GM18870 (cell line): ENCODE measurements around the gene ZRANB1.

Experiments used
- ATAC-seq: cut with Tn5 transposase; IDR thresholded peaks from one replicate; pipeline ENCODE4 v1.9.1; 2021; ENCODE audit warnings: moderate library complexity; ENCODE audit not compliant: unreplicated experiment

The ZRANB1 gene

DNA sequence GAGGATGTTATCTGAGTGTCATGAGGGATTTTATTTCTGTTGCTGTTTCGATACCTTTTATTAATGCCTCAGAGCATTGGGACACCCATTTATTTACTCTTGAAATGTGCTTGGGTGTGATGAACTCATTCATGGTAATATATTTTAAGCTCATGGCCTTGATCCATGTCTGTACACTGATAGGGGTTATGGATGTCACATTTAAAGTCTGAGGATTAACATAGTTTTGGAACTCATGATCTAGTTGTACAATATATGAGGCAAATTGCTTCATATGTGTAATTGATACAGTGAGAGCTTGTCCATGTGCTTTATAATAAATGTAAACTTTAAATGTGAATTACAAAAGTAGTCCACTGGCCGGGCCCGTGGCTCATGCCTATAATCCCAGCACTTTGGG lies 23.0 kb upstream of the ZRANB1 start:
- ATAC-seq, result no peak

DNA sequence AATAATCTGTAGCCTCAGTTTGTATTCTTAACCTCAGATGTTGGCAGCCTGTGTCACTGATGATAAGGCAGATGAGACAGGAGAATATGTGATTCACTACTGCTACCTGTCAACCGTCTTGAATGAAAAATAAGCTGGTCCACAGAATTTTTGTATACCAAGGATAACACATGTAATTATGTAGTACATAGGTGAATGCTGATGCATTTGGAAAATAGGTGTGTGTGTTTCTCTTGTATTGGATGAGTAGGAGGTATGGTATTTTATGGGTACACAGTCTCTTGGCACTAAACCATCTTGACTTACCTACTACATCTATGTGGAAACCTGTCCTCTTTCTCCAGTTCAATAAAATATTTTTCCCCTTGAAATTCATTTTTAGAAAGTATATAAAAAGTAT lies 20.7 kb upstream of the ZRANB1 start:
- no peak for ATAC-seq

DNA sequence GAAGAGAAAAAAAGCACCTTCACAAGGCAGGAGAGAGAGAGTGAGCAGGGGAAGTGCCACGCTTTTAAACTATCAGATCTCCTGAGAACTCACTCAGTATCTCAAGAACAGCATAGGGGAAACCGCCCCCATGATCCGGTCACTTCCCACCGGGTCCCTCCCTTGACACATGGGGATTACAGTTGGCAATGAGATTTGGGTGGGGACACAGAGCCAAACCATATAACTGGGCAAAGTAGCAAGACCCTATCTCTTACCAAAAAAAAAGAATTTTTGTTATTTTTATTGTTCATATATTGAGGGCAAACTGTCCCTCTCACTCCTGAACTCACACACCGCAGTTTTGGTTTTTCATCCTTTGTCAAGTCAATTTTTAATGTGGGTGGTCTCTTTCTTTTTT lies 18.2 kb upstream of the ZRANB1 start:
- ATAC-seq, result no peak

DNA sequence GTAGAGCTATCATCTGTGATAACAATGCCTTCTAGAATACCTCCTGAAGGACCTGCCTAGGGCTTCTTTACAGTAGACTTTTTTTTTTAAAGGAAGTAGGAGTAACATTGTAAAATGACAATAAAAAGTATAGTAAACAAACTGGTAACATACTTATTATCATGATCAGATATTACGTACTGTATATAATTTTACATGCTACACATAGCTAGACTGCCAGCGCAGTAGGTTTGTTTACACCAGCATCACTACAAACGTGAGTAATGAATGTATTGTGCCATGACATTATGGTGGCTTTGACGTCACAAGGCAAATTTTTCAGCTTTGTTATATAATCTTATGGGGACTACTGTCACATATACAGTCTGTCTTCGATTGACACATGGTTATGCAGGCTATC lies 15.4 kb upstream of the ZRANB1 start:
- no peak for ATAC-seq

DNA sequence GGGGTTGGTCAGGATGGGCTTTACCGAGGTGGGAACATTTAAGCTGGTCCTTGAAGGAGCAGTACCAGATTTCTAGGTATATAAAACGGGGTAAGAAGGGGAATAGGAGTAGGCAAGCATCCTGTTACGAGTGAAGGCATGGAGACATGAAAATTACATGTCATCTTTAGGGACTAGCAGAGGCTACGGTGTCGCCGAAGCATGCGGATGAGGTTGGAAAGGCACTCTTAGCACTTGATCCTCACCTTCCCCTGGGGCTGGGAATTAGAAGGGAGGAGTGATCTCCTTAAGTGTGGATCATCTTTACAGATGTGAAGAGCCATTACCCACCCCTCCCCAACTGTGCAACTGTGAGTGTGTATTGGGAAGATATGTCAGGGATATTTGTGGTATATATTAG lies 13.8 kb upstream of the ZRANB1 start:
- no peak for ATAC-seq

DNA sequence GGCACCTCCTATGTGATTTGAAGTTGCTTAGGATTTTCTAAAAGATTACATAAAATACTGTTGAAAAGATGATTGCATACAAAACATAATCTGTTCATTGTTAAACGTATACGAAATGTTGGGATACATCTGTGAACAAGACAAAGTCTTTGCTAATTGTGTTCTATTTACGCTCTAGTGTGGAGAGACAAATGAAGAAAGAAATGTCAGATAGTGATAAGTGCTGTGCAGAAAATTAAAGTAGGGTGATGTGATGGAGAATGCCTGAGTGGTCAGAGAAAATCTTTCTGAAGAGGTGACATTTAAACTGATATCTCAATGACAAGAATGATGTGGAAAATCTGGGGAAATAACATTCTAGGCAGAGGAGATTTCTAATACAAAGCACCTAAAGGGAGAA lies 13.4 kb upstream of the ZRANB1 start:
- no peak for ATAC-seq

DNA sequence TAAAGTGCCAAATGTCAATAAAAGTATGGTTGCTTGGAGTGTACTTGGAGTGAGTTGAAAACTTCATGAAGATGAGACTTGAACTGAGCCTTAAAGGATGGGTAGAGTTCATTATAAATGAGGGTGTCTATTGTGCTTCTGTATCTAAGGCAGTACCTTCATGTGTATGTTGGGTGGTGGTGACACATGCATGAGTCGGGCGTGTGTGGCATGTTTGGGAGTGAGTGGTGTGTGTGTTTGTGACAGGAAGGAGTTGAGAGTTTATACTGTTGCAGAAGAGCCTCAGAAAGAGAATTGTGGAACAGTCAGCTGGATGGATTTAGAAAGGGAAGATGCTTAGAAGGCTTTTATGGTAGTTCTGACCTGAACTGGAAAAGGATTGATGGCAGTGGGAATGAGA lies 6.0 kb upstream of the ZRANB1 start:
- no peak for ATAC-seq

DNA sequence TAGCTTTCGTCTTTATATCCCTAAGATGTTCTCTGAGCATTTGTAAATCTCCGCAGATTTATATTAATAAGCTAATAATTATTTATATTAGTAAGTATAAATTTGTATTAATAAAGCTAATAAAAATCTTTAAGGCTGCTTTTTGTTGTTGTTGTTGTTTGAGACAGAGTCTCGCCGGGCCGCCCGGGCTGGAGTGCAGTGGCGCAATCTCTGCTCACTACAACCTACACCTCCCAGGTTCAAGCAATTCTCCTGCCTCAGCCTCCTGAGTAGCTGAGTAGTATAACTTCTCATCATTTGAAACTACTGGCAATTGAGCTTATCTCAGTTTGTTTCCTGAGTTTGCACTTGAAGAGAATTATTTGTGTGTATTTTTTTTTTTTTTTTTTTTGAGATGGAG lies 5.1 kb upstream of the ZRANB1 start:
- no peak for ATAC-seq

DNA sequence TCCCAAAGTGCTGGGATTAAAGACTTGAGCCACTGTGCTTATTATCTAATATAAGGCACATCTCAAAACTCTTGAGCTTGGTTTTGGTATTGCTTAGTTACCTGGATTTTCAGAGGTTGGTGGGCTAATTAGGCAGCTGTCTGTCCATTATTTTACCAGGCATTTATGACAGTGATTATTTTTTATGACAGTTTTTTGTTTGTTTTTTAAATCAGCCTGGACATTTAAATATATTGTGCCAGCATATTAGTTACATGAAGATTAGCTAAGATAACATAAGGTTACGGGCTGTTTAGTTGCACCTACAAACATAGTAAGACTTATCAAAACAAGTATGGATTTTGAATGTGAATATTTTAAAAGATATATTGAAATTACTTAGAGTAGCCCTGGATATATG lies 2.6 kb upstream of the ZRANB1 start:
- ATAC-seq, result no peak

DNA sequence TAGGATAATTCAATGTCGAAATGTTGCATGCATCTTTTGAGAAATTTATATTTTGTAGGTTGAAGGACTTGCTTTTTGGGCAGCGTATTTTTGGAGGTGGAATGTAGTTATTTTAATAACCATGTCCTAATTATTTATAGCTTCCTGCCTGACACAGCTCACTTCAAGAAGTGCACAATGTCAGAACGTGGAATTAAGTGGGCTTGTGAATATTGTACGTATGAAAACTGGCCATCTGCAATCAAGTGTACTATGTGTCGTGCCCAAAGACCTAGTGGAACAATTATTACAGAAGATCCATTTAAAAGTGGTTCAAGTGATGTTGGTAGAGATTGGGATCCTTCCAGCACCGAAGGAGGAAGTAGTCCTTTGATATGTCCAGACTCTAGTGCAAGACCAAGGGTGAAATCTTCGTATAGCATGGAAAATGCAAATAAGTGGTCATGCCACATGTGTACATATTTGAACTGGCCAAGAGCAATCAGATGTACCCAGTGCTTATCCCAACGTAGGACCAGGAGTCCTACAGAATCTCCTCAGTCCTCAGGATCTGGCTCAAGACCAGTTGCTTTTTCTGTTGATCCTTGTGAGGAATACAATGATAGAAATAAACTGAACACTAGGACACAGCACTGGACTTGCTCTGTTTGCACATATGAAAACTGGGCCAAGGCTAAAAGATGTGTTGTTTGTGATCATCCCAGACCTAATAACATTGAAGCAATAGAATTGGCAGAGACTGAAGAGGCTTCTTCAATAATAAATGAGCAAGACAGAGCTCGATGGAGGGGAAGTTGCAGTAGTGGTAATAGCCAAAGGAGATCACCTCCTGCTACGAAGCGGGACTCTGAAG lies 620 bp downstream of the ZRANB1 start:
- no peak for ATAC-seq

DNA sequence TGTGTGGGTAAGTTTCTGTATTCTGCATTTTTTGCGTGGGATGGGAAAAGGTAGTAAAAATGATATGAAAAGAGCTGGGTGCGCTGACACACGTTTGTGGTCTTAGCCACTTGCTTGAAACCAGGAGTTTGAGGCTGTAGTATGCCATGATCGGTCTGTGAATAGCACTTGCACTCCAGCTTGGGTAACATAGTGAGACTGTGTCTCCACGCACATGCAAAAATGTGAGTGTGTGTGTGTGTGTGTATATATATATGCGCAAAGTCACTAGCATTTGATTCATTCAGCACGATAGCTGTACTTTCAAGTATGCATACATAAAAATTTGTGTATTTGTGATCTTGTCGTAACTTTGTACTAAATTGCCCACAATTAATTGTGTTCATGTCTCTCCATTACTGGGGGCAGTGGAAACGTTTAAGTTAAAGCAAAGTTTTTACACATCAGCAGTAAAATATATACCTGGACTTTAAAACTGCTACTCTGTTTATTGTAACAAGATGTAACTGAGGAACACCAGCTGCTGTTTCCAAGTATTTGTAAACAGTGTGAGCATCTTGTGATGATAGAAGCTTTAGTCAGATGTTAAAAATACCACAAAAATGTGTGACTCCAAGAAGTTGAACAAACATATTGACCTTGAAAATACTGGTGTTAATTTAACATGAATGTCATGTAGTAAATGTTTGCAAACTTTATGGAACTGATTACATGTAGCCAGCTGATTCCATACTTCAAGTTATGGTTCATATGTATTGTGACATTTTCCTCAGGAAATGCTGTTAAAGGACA lies 1.6 kb downstream of the ZRANB1 start:
- ATAC-seq, result no peak

DNA sequence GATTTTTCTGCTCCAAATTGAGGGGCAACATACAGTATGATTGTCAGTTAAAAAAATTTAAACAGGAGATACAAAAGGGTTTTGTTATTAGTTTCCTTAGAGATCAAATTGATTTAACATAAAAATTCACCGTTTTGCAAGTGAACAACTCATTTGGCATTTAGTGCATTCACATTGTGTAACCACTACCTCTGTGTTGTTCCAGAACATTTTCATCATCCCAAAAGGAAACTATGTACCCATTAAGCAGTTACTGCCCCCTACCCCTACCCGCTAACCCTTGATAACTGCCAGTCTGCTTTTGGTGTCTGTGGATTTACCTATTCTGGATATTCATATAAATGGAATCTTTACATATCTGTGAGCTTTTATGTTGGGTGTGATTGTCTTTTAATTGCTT lies 3.1 kb downstream of the ZRANB1 start:
- no peak for ATAC-seq

DNA sequence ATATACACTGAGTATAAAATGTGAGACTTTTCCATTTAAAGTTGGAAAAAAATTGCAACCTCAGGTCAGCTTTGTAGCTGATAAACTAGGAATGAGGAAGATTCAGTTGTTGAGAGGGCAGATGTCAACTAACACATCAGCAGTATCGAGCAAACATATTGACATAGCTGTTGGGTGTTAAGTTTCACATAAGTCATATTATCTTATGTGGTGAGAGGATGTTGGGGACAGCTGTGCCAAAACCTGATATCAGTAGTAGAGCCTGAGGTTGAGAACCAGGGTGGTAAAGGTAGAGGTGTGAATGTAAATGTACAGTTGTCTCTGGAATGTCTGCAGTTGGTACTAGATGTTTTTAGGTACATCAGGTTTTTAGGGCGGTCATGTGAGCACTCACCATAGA lies 5.0 kb downstream of the ZRANB1 start:
- no peak for ATAC-seq

DNA sequence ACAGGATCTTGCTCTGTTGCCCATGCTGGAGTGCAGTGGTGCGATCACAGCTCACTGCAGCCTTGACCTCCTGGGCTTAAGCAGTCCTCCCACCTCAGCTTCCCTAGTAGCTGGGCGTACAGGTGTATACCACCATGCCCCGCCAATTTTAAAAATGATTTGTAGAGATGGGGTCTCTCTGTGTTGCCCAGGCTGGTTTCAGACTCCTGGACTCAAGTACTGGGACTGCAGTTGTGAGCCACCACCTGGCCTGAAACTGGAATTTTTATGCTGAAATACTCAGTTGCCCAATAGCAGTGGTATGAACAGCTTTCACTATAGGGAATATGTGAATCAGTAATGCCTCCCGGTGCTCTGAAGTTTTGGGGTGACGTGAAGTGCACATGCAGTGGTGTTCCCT lies 7.6 kb downstream of the ZRANB1 start:
- no peak for ATAC-seq

DNA sequence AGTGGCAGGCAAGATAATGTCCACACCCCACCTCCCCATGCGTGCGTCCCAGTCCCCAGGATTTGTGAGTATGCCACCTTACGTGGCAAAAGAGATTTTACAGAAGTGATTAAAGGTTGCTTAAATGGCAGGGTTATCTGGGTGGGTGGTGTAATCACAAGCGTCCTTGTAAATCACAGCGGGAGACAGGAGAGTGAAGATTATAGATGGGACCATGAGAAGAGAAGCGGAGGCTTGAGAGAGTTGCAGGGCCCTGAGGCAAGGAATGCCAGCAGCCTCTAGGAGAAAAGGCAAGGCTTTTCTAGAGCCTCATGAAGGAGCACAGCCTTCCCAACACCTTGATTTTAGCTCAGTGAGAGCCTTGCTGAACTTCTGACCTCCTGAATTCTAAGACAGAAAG lies 10.2 kb downstream of the ZRANB1 start:
- no peak for ATAC-seq

DNA sequence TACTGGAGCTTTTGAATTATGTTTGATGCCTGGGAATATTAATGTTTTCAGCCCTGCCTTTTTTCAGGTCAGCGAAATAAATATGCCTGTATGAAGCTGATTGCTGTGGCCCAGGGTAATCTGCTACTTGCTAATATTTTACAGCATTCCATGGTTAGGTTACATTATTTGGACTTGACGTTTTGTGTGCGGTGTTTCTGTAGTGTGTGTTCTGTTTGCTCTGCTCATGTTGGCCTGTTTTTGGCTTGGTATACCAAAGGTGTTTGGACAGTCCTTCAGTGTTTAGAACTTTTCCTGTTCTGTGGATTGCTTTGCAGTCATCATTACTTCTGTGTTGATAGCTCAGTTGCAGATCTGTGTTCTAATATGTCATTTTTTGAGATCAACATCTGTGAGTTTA lies 11.5 kb downstream of the ZRANB1 start:
- no peak for ATAC-seq

DNA sequence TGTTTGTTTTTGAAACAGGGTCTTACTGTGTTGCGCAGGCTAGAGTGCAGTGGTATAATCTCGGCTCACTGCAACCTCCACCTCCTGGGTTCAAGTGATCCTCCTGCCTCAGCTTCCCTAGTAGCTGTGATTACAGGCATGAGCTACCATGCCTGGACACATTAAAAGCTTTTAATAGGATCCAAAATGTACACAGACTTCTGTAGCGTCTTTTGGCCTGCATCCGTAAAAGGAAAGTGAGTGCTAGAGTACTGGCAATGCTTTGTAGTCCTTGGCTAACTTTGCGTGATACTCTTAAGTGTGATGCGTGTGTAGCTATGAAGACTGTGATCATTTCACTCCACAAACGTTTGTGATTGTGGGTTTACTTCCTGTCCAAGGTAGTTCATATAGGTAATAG lies 13.3 kb downstream of the ZRANB1 start:
- ATAC-seq, result no peak

DNA sequence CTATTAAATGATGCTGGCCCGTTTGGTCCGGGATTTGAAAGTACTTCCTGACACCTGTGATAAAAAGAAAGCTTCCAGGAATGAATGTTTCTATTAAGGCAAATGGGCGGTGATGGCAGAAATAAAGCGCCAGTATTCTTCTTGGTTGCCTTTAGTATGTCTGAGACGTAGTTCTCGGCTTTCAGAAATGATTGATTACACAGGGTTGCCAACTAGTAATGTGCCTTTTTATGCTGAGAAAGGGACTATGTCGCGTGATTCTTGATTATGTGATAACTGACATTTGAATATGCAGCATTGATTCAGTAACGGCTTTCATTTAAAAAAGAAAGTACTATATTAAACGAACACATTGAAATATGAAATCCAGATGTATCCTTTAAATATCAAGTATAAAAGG lies 13.9 kb downstream of the ZRANB1 start:
- ATAC-seq, result no peak

DNA sequence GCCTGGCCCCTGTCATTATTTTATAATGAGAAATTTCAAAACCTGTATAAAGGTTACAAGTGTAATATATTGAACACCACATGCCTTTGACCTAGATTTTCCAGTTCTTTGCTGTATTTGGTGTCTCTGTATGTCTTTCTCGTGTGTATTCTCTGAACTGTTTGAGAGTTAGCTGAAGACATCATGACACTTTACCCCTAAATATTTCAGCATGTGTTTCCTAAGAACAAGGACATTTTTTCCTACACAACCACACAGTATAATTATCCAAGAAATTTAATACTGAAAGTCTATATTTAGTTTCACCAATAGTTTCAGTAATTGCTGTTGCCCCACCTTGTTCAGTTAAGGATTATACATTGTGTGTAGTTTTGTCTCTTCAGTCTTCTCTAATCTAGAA lies 14.8 kb downstream of the ZRANB1 start:
- ATAC-seq, result no peak

DNA sequence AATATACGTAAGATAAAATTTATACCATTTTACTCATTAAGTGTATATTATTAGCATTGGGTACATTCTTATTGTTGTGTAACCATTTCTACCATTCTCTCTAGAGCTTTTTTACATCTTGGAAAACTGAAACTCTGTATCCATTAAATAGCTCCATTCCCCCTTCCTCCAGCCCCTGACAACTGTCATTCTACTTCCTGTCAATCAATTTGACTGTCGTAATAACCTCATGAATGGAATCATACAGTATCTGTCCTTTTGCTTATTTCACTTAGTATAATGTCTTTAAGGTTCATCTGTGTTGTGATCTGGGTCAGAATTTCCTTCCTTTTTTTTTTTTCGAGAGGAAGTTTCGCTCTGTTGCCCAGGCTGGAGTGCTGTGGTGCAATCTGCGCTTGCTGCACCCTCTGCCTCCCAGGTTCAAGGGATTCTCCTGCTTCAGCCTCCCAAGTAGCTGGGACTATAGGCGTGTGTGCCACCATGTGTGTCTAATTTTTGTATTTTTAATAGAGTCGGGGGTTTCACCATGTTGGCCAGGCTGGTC lies 15.6 kb downstream of the ZRANB1 start:
- no peak for ATAC-seq

DNA sequence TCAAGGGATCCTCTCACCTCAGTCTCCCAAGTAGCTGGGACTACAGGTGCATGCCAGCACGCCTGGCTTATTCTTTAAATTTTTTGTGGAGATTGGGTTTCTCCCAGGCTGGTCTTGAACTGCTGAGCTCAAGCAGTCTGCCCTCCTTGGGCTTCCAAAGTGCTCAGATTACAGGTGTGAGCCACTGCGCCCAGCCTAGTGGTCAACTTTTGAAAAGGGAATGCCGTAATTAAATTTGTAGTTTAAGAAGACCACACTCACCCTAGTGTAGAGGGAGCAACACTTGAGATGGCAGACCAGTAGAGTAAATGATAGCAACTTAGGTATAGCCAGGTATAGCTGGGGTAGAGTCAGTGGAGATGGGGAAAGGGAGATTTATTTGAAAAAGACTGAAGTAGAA lies 17.6 kb downstream of the ZRANB1 start:
- no peak for ATAC-seq

DNA sequence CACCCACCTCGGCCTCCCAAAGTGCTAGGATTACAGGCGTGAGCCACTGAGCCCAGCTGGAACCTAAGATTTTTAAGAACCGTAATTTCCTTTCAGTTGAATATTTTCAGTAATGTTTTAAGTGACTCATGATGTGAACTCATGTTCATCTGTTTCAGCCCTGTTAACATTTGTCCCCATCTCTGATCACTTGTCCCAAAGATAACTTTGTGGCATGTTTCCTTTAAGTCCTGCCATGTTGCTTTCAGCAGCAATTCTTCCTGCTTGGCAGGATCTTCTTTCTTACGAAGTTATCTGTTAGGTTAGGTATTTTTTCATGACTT lies 19.3 kb downstream of the ZRANB1 start:
- ATAC-seq, result no peak
